KOPT-K1 (cell line): ENCODE data around the gene SLC25A38.
"Not testable (repeated sequence)": the region's sequence is repeated elsewhere in the genome, so short reads cannot be mapped to it uniquely, and the experiment has no call there.

Experiments used
- H3K27ac ChIP-seq: fragments of 200-600 bp; sonication (generic); 2 replicates; pipeline ENCODE4 v1.5.1; 2016; ENCODE audit warnings: antibody characterized with exemption, mild to moderate bottlenecking, low read depth, low read length; ENCODE audit not compliant: poor library complexity, severe bottlenecking
- H3K36me3 ChIP-seq: fragments of 200-600 bp; sonication (generic); 2 replicates; pipeline ENCODE4 v1.5.1; 2017; ENCODE audit warnings: antibody characterized with exemption, mild to moderate bottlenecking, low read length, moderate library complexity; ENCODE audit not compliant: insufficient read depth
- H3K9me3 ChIP-seq: fragments of 200-600 bp; sonication (generic); 2 replicates; pipeline ENCODE4 v1.5.1; 2017; ENCODE audit warnings: antibody characterized with exemption, low read length, mild to moderate bottlenecking; ENCODE audit not compliant: insufficient read depth, poor library complexity, severe bottlenecking

SLC25A38 gene

GRCh38 chr3:39383045-39383880, at the start of gene SLC25A38:
SLC25A38 (plus strand) TSS chr3:39383370; CDS start chr3:39383725, 355 bp downstream.
- peak within 1 kb of the TSS; percentile 91 for H3K27ac ChIP-seq

DNA sequence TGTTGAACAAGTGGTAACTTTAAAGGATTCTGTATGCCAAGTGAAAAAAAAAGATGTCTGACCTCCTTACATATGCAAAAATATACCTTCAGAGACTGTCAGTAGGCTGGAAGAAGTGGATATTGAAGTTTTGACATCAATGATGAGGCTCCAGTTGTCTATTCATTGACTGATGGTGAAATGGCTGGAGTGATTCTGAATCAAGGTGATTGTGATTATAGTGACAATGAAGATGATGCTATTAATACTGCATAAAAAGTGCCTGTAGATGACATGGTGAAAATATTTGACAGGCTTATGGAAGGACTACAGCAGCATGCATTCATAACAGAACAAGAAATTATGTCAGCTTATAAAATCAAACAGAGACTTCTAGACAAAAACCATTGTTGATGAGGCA, 49.6 kb upstream of the SLC25A38 start:
- Histone ChIP-seq H3K9me3 (no peaks in the 10 kb centered on the region), H3K36me3 (peaks cover 17% of the 10 kb centered on the region), H3K27ac (no peak overlapping the region)

More at GRCh38 chr3:39383045-39383880, at the start of gene SLC25A38:
- H3K36me3 ChIP-seq = peaks cover 22% of the 10 kb centered on the region
- no peaks in the 10 kb centered on the region for H3K9me3 ChIP-seq

DNA sequence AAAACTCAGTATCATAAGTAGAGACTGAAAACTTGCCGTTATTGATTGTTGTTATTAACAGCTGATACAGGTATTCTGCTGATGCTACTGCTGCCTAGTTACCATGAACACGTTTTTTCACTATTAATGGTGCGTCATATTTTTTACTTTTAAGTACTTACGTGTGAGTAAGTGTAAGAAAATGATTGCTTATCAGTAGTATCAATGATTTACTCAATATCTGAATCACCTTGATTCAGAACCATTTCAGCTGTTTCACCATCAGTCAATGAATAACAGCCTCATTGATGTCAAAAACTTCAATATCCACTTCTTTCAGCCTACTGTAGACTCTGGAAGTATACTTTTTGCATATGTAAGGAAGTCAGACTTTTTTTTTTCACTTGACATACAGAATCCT, 49.0 kb upstream of the SLC25A38 start:
- Histone ChIP-seq H3K9me3 (no peaks in the 10 kb centered on the region), H3K27ac (no peak overlapping the region), H3K36me3 (peaks cover 21% of the 10 kb centered on the region)

DNA sequence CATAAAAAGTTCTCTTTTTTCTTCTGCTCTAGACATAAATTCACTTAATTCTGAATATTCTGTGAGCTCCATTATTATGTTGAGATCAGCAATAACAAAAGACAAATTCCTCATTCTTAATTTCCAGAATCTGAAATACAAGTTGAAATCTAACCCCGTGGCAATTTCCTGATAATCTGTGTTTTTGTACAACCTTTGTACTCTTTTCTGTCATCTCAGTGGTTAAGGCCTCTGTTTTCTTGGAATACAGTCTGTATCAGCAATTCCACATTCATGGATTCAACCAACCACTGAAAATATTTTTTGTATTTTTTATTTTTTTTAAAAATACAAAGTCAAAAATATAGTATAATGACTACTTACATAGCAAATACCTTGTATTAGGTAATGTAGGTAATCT, 45.0 kb upstream of the SLC25A38 start:
- Histone ChIP-seq H3K27ac (no peak overlapping the region), H3K9me3 (peaks cover 10% of the 10 kb centered on the region), H3K36me3 (peaks cover 17% of the 10 kb centered on the region; the same call in 1 of the 2 replicates)

GRCh38 chr3:39339086-39339485, 44.1 kb upstream of the SLC25A38 start:
- Histone ChIP-seq H3K36me3 (peaks cover 10% of the 10 kb centered on the region; the same call in 1 of the 2 replicates), H3K9me3 (peaks cover 10% of the 10 kb centered on the region), H3K27ac (no peak overlapping the region)

DNA sequence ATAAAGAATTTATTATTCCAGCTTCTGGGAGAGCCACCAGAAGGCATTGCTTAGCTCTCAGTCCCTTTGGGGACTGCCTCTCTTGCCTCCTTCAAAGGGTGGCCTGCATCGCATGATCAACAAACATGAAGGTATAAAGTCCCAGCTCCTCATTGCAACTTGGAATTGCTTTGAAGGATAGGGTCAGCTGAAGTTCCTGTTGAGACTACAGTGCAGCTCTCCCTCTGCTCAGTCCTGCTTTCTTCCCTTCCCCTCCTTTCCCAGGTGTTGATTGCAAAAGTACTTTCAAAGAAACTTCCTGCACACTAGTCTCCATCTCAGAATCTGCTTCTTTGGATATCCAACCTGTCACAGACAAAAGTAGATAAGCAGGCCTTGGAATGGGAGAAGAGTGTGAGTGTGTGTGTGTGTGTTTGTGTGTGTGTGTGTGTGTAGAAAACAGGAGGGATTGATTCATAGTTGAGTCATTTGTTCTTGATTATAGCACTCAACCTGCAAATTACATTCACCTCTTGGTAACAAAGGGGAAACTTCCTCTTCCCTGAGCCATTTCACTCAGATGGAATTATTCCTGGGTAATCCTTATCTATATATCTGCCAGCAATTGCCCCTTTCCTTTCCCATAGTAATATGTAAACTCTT, 40.0 kb upstream of the SLC25A38 start:
- Histone ChIP-seq H3K9me3 (peaks cover 10% of the 10 kb centered on the region), H3K27ac (no peak overlapping the region), H3K36me3 (peaks cover 10% of the 10 kb centered on the region; the same call in 1 of the 2 replicates)

DNA sequence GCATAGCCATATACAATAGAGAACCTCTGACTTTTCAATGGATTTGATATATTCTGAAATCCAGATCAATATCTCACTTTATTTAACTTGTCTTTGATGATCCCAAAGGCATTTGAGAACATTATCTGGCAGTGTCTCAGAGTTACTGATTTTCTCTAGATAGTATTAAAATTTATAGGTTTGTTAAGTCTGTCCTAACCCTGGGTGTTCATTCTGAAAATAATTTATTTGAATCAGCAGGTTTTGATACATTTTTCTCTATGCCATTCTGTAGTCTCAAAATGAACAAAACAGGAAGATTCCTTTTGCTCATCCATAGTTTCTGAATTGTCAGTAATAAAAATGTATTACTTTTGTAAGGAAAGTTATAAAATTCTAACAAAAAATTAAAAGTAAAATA, 39.4 kb upstream of the SLC25A38 start:
- peaks cover 10% of the 10 kb centered on the region; the same call in 1 of the 2 replicates for H3K36me3 ChIP-seq
- peaks cover 10% of the 10 kb centered on the region for H3K9me3 ChIP-seq
- no peak overlapping the region for H3K27ac ChIP-seq

DNA sequence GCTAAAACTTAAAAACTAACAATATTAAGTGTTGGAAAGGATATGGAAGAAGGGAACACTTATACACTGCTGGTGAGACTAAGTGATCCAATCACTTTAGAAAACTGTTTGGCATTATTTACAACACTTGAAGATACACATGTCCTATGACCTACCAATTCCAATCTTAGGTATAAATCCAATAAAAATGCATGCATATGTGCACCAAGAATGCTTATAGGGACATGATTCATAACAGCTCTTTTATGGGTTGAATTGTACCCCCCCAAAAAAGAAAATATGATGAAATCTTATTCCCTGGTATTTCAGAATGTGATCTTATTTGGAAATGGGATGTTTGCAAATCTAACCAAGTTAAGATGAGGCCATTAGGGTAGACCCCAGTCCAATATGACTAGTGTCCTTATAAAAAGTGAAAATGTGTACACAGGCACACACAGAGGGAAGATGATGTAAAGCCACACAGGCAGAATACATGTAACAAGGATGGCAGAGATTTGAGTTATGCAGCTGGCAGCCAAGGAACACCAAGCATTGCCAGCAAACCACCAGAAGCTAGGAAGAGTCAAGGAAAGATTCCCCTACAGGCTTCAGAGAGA, 38.3 kb upstream of the SLC25A38 start:
- no peak overlapping the region for H3K27ac ChIP-seq

GRCh38 chr3:39346785-39347585, 36.2 kb upstream of the SLC25A38 start:
- no peaks in the 10 kb centered on the region for H3K36me3 ChIP-seq
- H3K27ac ChIP-seq = peak overlapping the region; percentile 90
- no peaks in the 10 kb centered on the region for H3K9me3 ChIP-seq

More for the DNA sequence above, 38.3 kb upstream of the SLC25A38 start:
- peaks cover 2% of the 10 kb centered on the region; the same call in 1 of the 2 replicates for H3K36me3 ChIP-seq
- H3K9me3 ChIP-seq = peaks cover 6% of the 10 kb centered on the region

DNA sequence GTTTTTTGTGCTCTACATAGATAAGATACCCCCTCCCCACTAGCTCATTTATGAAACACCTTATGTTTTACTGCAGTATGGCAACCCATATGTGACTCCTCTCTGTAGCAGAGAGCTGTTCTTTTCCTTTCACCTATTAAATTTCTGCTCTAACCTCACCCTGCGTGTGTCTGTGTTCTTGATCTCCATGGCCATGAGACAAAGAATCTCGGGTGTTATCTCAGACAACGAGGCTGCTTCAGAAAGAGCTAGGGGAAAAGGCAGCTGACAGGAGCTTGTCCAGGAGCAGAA, 35.6 kb upstream of the SLC25A38 start:
- Histone ChIP-seq H3K27ac (peak overlapping the region; percentile 90), H3K36me3 (no peaks in the 10 kb centered on the region), H3K9me3 (no peaks in the 10 kb centered on the region)

GRCh38 chr3:39349080-39349479, 34.1 kb upstream of the SLC25A38 start:
- Histone ChIP-seq H3K36me3 (no peaks in the 10 kb centered on the region), H3K27ac (peak overlapping the region; percentile 90), H3K9me3 (no peaks in the 10 kb centered on the region)

GRCh38 chr3:39350714-39351113, 32.5 kb upstream of the SLC25A38 start:
- peak overlapping the region; percentile 90 for H3K27ac ChIP-seq
- no peaks in the 10 kb centered on the region for H3K9me3 ChIP-seq
- no peaks in the 10 kb centered on the region for H3K36me3 ChIP-seq

DNA sequence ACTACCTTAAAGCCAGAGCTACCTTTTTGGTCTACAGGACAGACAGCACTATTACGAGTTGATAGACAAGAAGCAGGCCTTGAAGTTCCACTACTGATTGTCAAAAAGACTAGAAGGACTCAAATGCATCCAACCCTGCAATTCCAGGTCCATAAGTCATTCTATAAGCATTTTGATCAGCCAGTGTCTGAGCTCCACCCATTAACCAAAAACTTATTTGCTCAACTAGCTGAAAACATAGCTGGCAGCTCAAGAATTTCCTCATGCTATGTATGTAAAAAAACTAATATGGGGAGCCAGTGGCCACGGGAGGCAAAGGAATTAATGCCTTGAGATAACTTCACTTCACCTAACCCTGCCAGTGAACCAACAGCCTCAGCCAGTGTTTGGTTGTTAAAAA, 32.0 kb upstream of the SLC25A38 start:
- H3K36me3 ChIP-seq, H3K9me3 ChIP-seq: not testable (repeated sequence)
- peak overlapping the region; percentile 90 for H3K27ac ChIP-seq

GRCh38 chr3:39353168-39353927, 29.8 kb upstream of the SLC25A38 start:
- peak overlapping the region; percentile 99 for H3K27ac ChIP-seq
- H3K36me3 ChIP-seq, H3K9me3 ChIP-seq: not testable (repeated sequence)
